Body of pancreas (tissue), 4 donors: Measurements from ENCODE around the gene NCOA1. TPM values are rescaled to one million over a fixed set of nuclear protein-coding genes. Genes with fewer than 3 reads are reported as not detected.

Experiments
- ATAC-seq: fragments of 150-250 bp; one replicate; pipeline ENCODE4 v1.9.1; 2016
- DNase-seq, 4 donors: peaks; one replicate each; pipeline ENCODE4 v3.0.0-alpha.2; 2019
- H3K27ac ChIP-seq, 4 donors: fragments of 200-600 bp; sonication (generic); 1 replicate in 3 of 4; 2 replicates in 1 of 4; pipeline versions ENCODE4 v1.5.1 to v1.6.1; 2016 to 2019; ENCODE audit warnings: mild to moderate bottlenecking in 1 of 4, mixed read lengths in 1 of 4, moderate library complexity in 1 of 4
- H3K27me3 ChIP-seq, 2 donors: fragments of 200-600 bp; sonication (generic); one replicate each; pipeline ENCODE4 v1.6.0; 2016; ENCODE audit warnings: mild to moderate bottlenecking in 1 of 2
- H3K36me3 ChIP-seq, 2 donors: fragments of 200-600 bp; sonication (generic); replicated peaks in 1 of 2; 2 replicates each; pipeline ENCODE4 v1.5.1; 2016; ENCODE audit warnings: low read depth in 2 of 2; ENCODE audit not compliant: insufficient read depth in 1 of 2
- H3K4me1 ChIP-seq: fragments of 200-600 bp; sonication (generic); one replicate; pipeline ENCODE4 v1.6.0; 2016
- H3K4me3 ChIP-seq, 2 donors: fragments of 200-600 bp; sonication (generic); 1 replicate in 1 of 2; 2 replicates in 1 of 2; pipeline ENCODE4 v1.5.1; 2016 to 2019
- H3K9me3 ChIP-seq, 3 donors: fragments of 200-600 bp; sonication (generic); 1 replicate in 2 of 3; 2 replicates in 1 of 3; pipeline ENCODE4 v1.5.1; 2016
- CTCF ChIP-seq, 7 experiments: fragments of 450-650 bp in 4 of 7; fragments of 200-600 bp in 3 of 7; sonication (generic) in 3 of 7; IDR thresholded peaks; one replicate each; pipeline ENCODE4 v1.5.1; 2016 to 2019; ENCODE audit warnings: antibody characterized with exemption in 7 of 7
- POLR2A ChIP-seq, 3 donors: fragments of 450-650 bp; IDR thresholded peaks; one replicate each; pipeline ENCODE4 v1.6.1; 2016; ENCODE audit warnings: antibody characterized with exemption in 3 of 3, mild to moderate bottlenecking in 2 of 3
- WGBS, 2 donors: methylation state at CpG; one replicate each; pipeline ENCODE4 v1.1.5; 2017; 5-methylcytosine and 5-hydroxymethylcytosine counted together
- intact Hi-C: fragments of 100-400 bp; cut with DNase I; formaldehyde crosslinking; loops from one replicate; pipeline ENCODE4 v1.15.1; 2023
- total RNA-seq, 2 donors: library from RNA; depleted of rRNA; stranded (reverse); fragments of >200 nt; gene quantifications; one replicate each; pipeline ENCODE4 v1.1.0, GENCODE V29; 2016

The NCOA1 gene
- total RNA-seq, 2 donors from 2014 or later = 22.1 to 38.7 TPM

GRCh38 chr2:24512404-24512803, 21.4 kb downstream of the NCOA1 start:
- no peak for TF ChIP-seq POLR2A (IDR thresholded peaks at IDR 0.05)
- no peak for TF ChIP-seq CTCF (IDR thresholded peaks at IDR 0.05)
- no peak overlapping the region for H3K4me3 ChIP-seq

GRCh38 chr2:24512831-24513230, 21.8 kb downstream of the NCOA1 start:
- Histone ChIP-seq H3K4me3 (no peak overlapping the region), H3K27me3 (no peaks in the 10 kb centered on the region), H3K36me3 (no peaks in the 10 kb centered on the region), H3K9me3 (no peaks in the 10 kb centered on the region), H3K4me1 (peaks cover 66% of the 10 kb centered on the region), H3K27ac (no peak overlapping the region)
- 66 to 69% methylated on average over 6 of the region's 6 CpGs for WGBS, 2 donors
- intact Hi-C loops = no loop called here
- DNase-seq (no peak), ATAC-seq (no peak)
- TF ChIP-seq CTCF (IDR thresholded peaks at IDR 0.05) (no peak), POLR2A (IDR thresholded peaks at IDR 0.05) (no peak)

More at GRCh38 chr2:24512404-24512803, 21.4 kb downstream of the NCOA1 start:
- intact Hi-C loops = no loop called here
- no peaks in the 10 kb centered on the region for H3K36me3 ChIP-seq
- H3K4me1 ChIP-seq = peaks cover 63% of the 10 kb centered on the region
- no peak for ATAC-seq
- no peaks in the 10 kb centered on the region for H3K27me3 ChIP-seq
- H3K27ac ChIP-seq = no peak overlapping the region
- no peak for DNase-seq
- H3K9me3 ChIP-seq = no peaks in the 10 kb centered on the region
- 13 to 16% methylated on average over 2 of the region's 2 CpGs for WGBS, 2 donors

- Histone ChIP-seq H3K4me3 (no peak overlapping the region), H3K9me3 (no peaks in the 10 kb centered on the region), H3K36me3 (no peaks in the 10 kb centered on the region), H3K27ac (no peak overlapping the region), H3K4me1 (peaks cover 62% of the 10 kb centered on the region), H3K27me3 (no peaks in the 10 kb centered on the region)
- intact Hi-C loops = no loop called here
- TF ChIP-seq POLR2A (IDR thresholded peaks at IDR 0.05) (no peak), CTCF (IDR thresholded peaks at IDR 0.05) (no peak)
- ATAC-seq (no peak), DNase-seq (no peak)
- WGBS, 2 donors = 87 to 91% methylated on average over 9 of the region's 9 CpGs
Observed at GRCh38 chr2:24513281-24514071, 22.4 kb downstream of the NCOA1 start.

- intact Hi-C loops = no loop called here
- 23 to 40% methylated on average over 2 of the region's 2 CpGs for WGBS, 2 donors
- Histone ChIP-seq H3K4me3 (no peak overlapping the region), H3K27ac (no peak overlapping the region), H3K27me3 (no peaks in the 10 kb centered on the region), H3K4me1 (peaks cover 52% of the 10 kb centered on the region), H3K9me3 (no peaks in the 10 kb centered on the region), H3K36me3 (no peaks in the 10 kb centered on the region)
- no peak for DNase-seq
- TF ChIP-seq POLR2A (IDR thresholded peaks at IDR 0.05) (no peak), CTCF (IDR thresholded peaks at IDR 0.05) (no peak)
- ATAC-seq = no peak
Observed at GRCh38 chr2:24514820-24515219, 23.8 kb downstream of the NCOA1 start.

GRCh38 chr2:24515335-24515734, 24.3 kb downstream of the NCOA1 start:
- Histone ChIP-seq H3K9me3 (no peaks in the 10 kb centered on the region), H3K27ac (no peak overlapping the region), H3K27me3 (no peaks in the 10 kb centered on the region), H3K4me1 (peaks cover 52% of the 10 kb centered on the region), H3K4me3 (no peak overlapping the region), H3K36me3 (no peaks in the 10 kb centered on the region)
- ATAC-seq = no peak
- no peak for TF ChIP-seq POLR2A (IDR thresholded peaks at IDR 0.05)
- no peak for TF ChIP-seq CTCF (IDR thresholded peaks at IDR 0.05)
- 10 to 18% methylated on average over 2 of the region's 2 CpGs for WGBS, 2 donors
- intact Hi-C loops = no loop called here
- no peak for DNase-seq
